Smooth muscle cell of the brain vasculature (primary cell): Measurements from ENCODE around the gene TSHZ1.

Experiments
- DNase-seq: peaks from one replicate; pipeline ENCODE4 v3.0.0-alpha.2; 2012; ENCODE audit warnings: low read depth, low spot score

Gene TSHZ1, protein sequence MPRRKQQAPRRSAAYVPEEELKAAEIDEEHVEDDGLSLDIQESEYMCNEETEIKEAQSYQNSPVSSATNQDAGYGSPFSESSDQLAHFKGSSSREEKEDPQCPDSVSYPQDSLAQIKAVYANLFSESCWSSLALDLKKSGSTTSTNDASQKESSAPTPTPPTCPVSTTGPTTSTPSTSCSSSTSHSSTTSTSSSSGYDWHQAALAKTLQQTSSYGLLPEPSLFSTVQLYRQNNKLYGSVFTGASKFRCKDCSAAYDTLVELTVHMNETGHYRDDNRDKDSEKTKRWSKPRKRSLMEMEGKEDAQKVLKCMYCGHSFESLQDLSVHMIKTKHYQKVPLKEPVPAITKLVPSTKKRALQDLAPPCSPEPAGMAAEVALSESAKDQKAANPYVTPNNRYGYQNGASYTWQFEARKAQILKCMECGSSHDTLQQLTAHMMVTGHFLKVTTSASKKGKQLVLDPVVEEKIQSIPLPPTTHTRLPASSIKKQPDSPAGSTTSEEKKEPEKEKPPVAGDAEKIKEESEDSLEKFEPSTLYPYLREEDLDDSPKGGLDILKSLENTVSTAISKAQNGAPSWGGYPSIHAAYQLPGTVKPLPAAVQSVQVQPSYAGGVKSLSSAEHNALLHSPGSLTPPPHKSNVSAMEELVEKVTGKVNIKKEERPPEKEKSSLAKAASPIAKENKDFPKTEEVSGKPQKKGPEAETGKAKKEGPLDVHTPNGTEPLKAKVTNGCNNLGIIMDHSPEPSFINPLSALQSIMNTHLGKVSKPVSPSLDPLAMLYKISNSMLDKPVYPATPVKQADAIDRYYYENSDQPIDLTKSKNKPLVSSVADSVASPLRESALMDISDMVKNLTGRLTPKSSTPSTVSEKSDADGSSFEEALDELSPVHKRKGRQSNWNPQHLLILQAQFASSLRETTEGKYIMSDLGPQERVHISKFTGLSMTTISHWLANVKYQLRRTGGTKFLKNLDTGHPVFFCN (N-terminal part only)

GRCh38 chr18:75210274-75211001, at the start of gene TSHZ1:
TSHZ1 (plus strand) TSS chr18:75210797; CDS start chr18:75211877, 1,080 bp downstream.
- DNase-seq: no peak

DNA sequence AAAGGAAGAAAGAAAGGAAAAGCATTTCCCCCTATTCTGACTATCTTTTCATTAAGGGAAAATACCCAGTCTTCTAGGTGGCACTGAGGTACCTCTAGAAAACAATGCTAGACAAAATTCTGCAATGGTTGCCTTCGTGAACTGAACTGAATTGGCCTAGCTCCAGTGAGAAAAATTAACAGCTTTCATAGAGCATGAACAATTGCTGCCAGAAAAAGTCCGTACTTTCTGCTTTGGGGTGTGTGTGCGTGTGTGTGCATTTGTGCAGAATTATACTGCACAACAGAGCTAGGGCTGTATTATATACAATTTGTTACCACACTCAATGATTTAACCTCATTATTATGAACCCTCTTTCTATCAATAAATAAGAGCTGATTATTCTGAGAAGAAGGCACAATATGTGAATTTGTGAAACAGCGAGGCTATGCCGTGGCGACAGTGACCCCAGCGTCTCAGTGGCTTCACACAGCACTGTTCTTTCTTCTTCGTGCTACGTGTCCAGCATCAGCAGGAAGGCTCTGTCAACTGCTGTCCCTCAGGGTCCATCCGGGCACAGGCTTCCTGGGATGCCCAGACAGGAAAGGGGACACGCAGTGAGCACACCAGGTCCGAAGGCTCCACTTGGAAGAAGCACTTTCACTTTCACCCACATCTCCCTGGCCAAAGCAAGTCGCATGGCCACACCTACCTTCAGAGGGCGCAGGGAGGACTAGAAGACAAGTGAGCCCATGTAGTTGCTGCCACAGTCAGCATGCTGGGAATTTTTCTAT, 49.2 kb upstream of the TSHZ1 start:
- DNase-seq: no peak

DNA sequence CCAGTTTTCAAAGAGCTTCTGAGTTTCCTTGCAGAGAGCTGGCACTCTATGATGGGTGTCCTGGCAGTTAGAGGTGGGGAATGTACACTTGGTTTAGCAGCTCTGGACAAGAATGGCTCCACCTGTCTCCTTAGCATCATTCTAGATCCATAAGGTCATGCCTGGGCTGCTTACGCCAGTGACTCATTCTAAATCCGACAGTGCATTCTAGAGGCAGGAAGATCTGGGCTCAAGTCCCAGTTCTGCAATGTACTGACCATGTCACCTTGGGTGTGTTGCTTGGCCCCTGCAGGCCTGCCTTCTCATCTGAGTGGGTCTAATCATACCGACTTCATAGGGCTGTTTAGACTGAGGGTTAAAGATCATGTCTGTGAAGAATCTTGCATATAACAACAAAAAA, 48.1 kb upstream of the TSHZ1 start:
- no peak for DNase-seq

DNA sequence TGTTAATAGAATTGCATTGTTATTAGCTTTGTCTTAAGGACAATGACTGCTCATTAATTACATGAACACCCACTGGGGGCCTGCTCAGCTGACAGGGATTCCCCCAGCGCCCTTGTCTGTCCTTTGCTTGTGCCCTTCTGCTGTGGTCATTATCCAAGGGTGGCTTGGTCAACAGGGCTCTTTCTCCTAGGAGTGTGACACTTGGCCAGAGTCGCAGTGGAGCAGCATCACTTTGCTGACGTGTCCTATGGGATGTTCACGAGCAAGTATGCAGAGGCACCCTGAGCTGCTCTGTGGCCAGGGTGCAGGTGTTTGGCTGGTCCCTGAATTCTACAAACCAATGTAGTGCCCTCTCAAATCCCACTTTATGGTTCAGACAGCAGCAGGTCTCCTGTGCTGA, 47.6 kb upstream of the TSHZ1 start:
- no peak for DNase-seq

- DNase-seq: no peak
These were observed 46.9 kb upstream of the TSHZ1 start for GRCh38 chr18:75163736-75164135.

- no peak for DNase-seq
These were observed 46.1 kb upstream of the TSHZ1 start for GRCh38 chr18:75164479-75164878.

GRCh38 chr18:75165926-75166325, 44.7 kb upstream of the TSHZ1 start:
- no peak for DNase-seq

GRCh38 chr18:75167137-75167536, 43.5 kb upstream of the TSHZ1 start:
- no peak for DNase-seq

DNA sequence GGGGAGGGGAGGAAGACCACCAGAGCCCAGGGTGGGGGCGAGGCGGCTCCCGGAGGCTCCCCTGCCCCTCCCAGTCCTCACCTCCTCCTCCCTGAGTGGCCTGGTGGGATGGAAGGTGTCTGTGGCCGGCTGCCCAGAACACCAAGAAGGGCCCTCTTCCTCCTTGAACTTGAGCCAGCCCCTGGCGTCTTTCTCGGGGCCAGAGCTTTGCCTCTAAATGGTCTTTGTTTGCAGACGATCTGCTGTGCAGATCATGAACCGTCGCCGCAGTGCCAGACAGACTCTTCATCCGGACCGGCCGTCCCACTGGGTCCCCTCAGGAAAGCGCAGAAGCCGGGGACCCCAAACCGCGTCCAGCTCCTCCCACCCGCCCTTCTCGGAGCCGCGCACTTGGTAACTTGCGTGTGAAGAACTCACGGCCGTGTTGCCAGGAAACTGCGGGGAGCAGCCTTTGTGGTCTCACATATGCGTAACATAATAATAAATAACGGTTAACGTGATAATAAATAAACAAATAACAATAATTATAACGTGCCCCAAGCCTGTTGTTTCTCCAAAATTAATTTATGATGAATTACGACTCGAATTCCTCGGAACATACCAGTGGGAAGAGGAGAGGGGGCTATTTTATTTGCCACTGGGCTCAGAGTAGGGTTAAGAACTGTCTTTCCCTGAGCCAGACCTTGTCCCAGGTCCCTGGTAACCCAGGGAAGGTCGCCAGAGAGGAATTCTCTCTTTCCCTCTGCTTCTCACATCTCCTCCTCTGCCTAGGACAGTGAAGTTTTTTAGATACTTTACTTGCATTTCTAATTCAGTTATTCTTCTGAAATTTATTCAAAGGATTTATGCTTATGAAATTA, 42.6 kb upstream of the TSHZ1 start:
- no peak for DNase-seq

- DNase-seq: no peak
These were observed 42.0 kb upstream of the TSHZ1 start for GRCh38 chr18:75168619-75169018.

DNA sequence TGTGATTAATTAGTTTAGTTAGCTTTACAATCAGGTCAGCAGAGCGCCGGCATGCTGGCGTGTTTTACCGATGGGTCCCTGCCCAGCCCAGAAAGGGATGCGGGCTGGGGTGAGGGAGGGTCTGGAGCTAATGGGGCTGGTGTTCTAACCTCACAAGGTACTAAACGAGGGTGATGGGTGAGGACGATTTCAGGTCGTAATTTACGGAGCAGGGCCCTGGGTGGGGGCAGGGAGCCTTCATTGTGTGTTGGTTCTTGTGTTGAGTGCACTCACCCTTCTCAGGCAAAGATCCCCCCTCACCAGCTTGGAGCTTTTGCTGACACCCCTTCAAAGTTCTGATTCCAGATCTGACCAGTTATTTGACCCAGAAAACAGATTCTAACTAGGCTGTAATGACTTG, 41.2 kb upstream of the TSHZ1 start:
- DNase-seq: no peak

DNA sequence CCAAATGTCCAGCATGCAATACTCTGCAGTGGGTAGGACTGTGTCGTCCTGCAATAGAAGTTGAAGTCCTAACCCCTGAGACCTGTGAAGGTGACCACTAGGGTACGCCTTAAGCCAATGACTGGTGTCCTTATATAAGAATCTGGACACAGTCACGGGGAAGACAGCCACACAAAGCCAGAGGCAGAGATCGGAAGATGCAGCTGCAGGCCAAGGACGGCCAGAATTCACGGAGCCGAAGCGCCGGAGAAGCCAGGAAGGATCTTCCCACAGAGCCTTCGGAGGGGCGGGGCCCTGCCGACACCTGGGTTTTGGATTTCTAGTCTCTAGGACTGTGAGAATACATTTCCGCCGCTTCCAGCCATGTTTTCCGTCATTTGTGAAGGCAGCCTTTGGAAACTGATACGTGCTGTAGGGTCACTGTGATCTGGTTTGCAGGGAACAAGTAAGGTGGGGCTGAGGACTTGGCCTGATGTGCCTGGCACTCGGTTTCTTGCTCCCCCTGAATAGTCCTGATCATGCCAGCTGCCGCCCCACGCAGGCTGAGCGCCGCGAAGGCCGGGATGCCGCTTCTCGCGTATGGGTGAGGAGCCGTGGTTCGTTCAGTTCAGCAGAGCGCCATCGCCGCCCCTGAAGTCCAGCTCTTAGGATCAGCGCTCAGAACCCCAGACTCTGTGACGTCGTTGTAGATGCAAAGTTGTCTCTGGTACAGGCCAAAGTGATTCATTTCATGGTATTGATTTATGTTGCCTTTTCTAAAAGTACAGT, 40.4 kb upstream of the TSHZ1 start:
- DNase-seq: no peak

GRCh38 chr18:75170916-75171315, 39.7 kb upstream of the TSHZ1 start:
- no peak for DNase-seq

- no peak for DNase-seq
These were observed 38.1 kb upstream of the TSHZ1 start for GRCh38 chr18:75172299-75173124.

- DNase-seq: no peak
These were observed 37.5 kb upstream of the TSHZ1 start for GRCh38 chr18:75173125-75173432.

DNA sequence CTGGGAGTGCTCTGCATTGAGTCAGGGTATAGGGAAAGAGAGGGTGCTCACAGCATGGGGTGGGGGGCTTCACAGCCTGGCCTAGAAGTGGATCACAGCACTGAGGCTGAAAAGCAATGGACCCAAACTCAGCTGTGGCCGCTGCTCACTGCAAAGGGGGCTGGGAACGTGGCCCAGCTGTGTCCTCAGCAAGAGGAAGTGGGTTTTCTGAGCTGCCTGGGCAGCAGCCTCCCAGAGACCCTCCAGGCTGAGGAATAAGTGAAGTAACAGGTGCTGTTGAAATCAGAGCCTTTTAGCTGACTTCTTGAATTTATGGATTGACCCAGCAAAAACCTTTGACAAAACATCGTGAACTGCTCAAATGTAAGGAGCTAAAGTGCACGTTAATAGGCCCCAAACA, 36.9 kb upstream of the TSHZ1 start:
- DNase-seq: no peak

GRCh38 chr18:75176849-75177248, 33.7 kb upstream of the TSHZ1 start:
- no peak for DNase-seq

GRCh38 chr18:75178376-75178775, 32.2 kb upstream of the TSHZ1 start:
- no peak for DNase-seq
